HFF-Myc (cell line): Measurements from ENCODE around the gene KIFC1.

Experiments used
- DNase-seq: peaks from one replicate; pipeline ENCODE4 v3.0.0-alpha.2; 2011; ENCODE audit warnings: low read depth; ENCODE audit errors: extremely low read depth
- H3K4me3 ChIP-seq: replicated peaks from 2 replicates; pipeline ENCODE4 v1.5.1; 2011; ENCODE audit warnings: low read depth, mild to moderate bottlenecking, control low read depth, low read length
- CTCF ChIP-seq: IDR thresholded peaks from 2 replicates; pipeline ENCODE4 v1.5.1; 2012; ENCODE audit warnings: mild to moderate bottlenecking, low read depth, low read length, control low read depth; ENCODE audit errors: missing control alignments

KIFC1 gene

GRCh38 chr6:33417128-33417902 lies 25.7 kb downstream of the KIFC1 start:
- DNase-seq, result no peak
- no peak for TF ChIP-seq CTCF
- H3K4me3 ChIP-seq, result peak overlapping the region; percentile 97

- peak within 1 kb of the TSS; percentile 97 for H3K4me3 ChIP-seq
- peak; percentile 99 for DNase-seq
- peak; percentile 38 for TF ChIP-seq CTCF
Observed at GRCh38 chr6:33417903-33418689, 26.5 kb downstream of the KIFC1 start, which contains the start of gene CUTA. Gene CUTA (minus strand): TSS chr6:33418107. CDS start chr6:33418000, 107 bp downstream.

GRCh38 chr6:33418690-33419291 lies 27.2 kb downstream of the KIFC1 start:
- TF ChIP-seq CTCF, result no peak
- DNase-seq, result no peak
- H3K4me3 ChIP-seq, result peak overlapping the region; percentile 97

- no peak for DNase-seq
- H3K4me3 ChIP-seq, result peak within 1 kb of the TSS; percentile 41
- TF ChIP-seq CTCF, result no peak
Observed at GRCh38 chr6:33419580-33420490, 28.2 kb downstream of the KIFC1 start, which contains the start of gene SYNGAP1. Gene SYNGAP1 (plus strand): TSS chr6:33420065. CDS start chr6:33420265, 200 bp downstream.

- H3K4me3 ChIP-seq, result peak overlapping the region; percentile 41
- TF ChIP-seq CTCF, result no peak
- no peak for DNase-seq
Observed at GRCh38 chr6:33420491-33421343, 29.1 kb downstream of the KIFC1 start.
